Right lobe of liver (tissue), 4 donors: Measurements from ENCODE around the gene PGS1.

Experiments
- CTCF ChIP-seq, 4 donors: fragments of 200-600 bp in 3 of 4; fragments of 450-650 bp in 1 of 4; IDR thresholded peaks; one replicate each; pipeline versions ENCODE4 v1.5.1 to v1.8.0; 2016 to 2022; ENCODE audit warnings: antibody characterized with exemption in 4 of 4, mild to moderate bottlenecking in 2 of 4
- POLR2A ChIP-seq: fragments of 450-650 bp; IDR thresholded peaks from one replicate; pipeline ENCODE4 v1.6.1; 2017; ENCODE audit warnings: antibody characterized with exemption, mild to moderate bottlenecking
- donor health status: DM: no; HTN: no; CAD: no.
- donor health status: DM: no; HTN: no; CAD: no.
- donor health status: DM: no; HTN: yes; CAD: no.

- TF ChIP-seq CTCF (IDR thresholded peaks at IDR 0.05): no peak
- TF ChIP-seq POLR2A: no peak
These were observed 28.5 kb downstream of the PGS1 start for GRCh38 chr17:78406920-78407319.
